Activated effector memory CD4-positive, alpha-beta T cell treated with Interleukin-2 at 50 U/mL for 16 hours (primary cell): Measurements from ENCODE around the gene CSNK1A1.
"Not testable (repeated sequence)": the region's sequence is repeated elsewhere in the genome, so short reads cannot be mapped to it uniquely, and the experiment has no call there.

ENCODE experiments used
- DNase-seq: peaks from one replicate; pipeline ENCODE4 v3.0.0-alpha.2; 2020

CSNK1A1 gene

DNA sequence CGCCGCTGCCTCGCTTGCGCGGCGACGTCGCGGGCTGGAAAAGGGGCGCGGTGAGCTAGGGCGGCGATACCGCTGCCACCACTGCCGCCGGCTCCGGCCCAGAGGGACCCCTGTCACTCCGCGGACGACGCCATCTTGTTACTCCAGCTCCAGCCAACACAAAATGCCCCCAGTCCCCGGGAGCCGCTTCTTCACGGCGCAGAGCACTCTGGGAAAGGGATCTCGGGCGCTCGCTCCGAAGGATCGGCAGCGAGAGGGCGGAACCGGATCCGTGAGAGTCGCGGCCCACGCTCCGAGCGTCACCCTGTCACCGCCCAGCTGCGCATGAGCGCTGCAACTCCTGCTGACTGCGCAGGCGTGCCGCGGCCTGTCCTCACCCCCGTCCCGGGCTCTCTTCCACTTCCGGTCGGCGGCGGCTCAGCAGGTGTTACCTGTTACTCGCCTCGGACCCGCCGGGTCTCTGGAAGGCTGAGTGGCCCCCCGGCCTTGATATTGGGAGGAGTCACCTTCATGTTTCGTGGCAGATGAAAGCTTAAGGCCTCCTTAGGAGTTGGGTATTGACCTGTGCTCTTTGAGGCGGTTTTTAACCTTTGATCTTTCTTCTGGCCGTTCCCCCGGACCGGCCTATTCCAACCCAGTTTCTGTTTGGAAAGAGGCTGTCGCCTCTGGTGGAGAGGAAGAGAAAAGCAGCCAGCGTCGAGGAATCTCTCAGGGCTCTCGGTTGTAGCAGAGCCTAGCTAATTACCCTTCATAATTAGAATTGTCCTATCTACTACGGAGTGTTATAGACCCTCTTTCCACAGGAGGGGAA lies at the start of gene CSNK1A1:
CSNK1A1 (minus strand) TSS at position 213 of the 811 bp plus-strand sequence. CDS start 475 bp downstream, outside the sequence.
- peak; percentile 99 for DNase-seq

- DNase-seq = no peak
These were observed 49.7 kb upstream of the CSNK1A1 start for GRCh38 chr5:149600932-149601331.

DNA sequence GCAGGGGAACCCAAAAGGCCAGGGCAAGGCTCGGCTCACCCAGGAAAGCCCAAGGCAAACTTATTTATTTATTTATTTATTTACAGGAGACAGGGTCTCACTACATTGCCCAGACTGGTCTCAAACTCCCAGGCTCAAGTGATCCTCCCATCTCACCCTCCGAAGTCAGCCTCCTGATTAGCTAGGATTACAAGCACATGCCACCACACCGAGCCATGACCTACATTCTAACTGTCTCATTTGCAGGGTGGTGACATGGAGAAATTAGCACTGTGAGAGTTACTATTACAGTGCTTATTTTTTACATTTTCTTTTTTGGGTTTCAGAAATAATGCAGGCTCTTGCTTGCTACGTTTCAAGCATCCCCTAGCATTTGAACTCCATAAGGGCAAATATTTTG lies 48.1 kb upstream of the CSNK1A1 start:
- no peak for DNase-seq

DNA sequence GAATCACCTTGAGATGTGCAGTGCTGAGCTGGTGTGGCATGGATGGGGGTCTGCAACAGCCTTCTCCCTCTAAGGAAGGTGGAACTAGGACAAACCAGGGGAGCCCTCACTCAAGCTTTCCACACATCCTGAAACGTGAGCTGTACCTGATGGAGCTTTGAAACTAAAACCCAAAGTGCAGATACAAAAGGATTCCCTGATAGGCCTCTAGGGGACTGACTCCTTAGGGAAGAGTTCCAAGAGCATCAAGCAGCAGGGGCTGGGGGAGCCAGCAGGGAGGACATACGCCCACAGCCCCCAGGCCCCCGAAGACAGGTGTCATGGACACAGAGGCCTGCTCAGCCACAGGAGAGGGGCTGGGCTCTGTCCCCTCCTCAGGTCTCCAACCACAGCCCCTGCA lies 47.7 kb upstream of the CSNK1A1 start:
- no peak for DNase-seq

DNA sequence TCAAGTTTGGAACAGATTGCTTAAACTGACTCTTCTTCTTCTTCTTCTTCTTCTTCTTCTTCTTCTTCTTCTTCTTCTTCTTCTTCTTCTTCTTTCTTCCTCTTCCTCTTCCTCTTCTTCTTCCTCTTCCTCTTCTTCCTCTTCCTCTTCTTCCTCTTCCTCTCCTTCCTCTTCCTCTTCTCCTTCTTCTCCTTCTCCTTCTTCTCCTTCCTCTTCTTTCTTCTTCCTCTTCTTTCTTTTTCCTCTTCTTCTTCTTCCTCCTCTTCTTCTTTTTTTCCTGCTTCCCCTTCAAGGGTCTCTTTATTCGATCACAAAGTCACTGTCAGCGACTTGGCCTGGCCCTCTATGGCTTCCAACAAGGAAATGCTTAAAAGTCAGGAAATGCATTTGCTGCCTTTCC lies 47.0 kb upstream of the CSNK1A1 start:
- not testable (repeated sequence) for DNase-seq

GRCh38 chr5:149597618-149598017 lies 46.4 kb upstream of the CSNK1A1 start:
- DNase-seq = no peak

DNA sequence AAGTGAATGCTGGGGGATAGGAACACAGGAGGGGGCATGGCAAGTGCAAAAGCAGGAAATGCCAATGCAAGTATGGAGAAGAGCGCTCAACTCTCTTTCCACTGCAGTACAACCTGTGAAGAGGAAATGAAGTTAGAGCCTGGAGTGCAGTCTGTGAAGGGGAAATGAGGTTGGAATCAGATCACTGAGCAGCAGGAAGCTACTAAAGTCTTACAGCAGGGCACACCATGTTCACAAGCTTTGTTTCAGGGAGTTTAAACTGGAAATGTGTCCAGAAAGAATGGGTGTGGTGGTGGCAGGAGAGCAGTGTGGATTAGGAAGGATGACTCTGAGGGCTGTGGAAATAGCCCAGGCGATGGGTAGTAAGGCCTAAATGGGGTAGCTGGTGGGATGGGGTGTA lies 45.5 kb upstream of the CSNK1A1 start:
- DNase-seq = no peak

- DNase-seq = not testable (repeated sequence)
These were observed 43.9 kb upstream of the CSNK1A1 start for GRCh38 chr5:149595105-149595504.

DNA sequence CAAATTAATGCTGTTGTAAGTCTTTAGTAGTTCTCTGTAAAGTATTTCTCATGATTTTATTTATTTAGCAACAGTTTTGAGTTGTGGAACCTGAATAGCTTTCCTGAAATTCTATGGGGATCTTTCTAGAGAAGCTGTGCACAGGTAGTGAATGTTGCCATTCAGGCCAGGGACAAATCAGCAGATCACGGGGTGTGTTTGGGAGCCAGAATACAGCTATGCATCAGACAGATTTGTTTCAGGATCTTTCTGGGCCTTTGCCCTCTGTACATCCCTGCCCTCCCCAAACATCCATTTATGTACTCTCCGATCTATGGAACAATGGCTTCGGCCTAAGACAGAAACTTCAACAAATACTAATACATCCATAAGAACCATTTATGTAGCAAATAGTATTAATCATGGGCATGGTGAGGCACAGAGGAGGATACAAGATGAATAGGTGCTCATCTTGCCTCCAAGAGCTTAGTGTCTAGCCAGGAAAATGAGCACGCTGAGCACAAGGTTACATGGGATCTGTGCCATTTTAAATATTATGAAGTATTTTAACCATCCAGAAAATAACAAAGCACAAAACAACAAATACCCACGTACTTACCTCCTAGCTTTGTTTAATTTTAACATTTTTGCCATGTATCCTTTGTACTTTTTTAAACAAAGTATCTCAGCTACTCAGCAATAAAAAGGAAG lies 43.1 kb upstream of the CSNK1A1 start:
- no peak for DNase-seq

- DNase-seq = no peak
These were observed 42.1 kb upstream of the CSNK1A1 start for GRCh38 chr5:149593370-149593769.

DNA sequence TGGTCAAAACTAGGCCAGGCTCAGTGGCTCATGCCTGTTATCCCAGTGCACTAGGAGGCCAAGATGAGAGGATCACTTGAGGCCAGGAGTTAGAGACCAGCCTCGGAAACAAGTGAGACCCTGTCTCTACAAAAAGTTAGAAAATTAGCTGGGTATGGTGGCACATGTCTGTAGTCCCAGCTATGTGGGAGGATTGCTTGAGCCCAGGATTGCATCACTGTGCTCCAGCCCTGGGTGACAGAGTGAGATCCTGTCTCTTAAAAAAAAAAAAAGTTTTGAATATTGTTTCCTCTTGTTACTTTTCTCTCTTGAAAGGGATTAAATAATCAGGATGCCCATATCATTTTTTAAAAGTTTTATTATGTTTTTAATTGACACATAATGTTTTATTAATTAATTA lies 37.7 kb upstream of the CSNK1A1 start:
- no peak for DNase-seq

GRCh38 chr5:149586708-149587318 lies 35.6 kb upstream of the CSNK1A1 start:
- no peak for DNase-seq

- DNase-seq = no peak
These were observed 34.7 kb upstream of the CSNK1A1 start for GRCh38 chr5:149585910-149586309.

DNA sequence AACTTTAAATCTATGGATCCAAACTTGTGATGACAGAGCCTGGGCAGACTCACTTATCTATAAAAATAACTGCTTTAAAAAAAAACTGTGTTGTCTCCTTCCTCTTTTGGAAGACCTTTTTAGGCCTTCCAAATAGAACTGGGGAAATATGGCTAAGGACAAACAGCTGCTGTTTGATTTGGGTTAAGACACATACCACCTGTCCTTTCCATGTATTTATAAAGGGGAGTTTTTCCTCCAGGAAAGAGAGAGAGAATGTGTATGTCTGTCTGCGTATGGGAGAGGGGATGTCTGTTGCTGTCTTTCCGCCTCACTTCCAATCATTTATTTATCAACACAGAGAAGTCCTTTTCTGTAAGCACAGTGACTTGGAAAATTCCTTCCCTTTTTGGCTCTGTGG lies 32.9 kb upstream of the CSNK1A1 start:
- DNase-seq = no peak

DNA sequence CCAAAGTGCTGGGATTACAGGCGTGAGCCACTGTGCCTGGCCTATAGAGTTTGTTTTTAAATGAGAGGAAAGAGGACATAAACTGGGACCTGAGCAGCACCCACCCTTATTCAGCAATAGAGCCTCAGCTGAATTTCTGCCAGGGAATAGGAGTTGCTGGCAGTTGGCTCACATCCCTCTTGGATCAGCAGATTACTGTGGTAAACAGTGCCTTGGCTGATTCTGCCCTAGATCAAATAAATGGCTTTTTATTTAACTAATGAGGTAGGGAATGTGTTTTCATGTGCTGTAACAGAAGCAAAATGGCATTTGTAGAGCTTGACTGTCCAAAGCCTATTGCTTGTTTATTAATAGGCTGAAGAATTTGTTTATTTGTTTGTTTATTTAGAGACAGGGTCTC lies 32.2 kb upstream of the CSNK1A1 start:
- no peak for DNase-seq

- no peak for DNase-seq
These were observed 30.9 kb upstream of the CSNK1A1 start for GRCh38 chr5:149581931-149582768.

- peak; percentile 10 for DNase-seq
These were observed 30.1 kb upstream of the CSNK1A1 start, which contains the start of gene ARHGEF37 for GRCh38 chr5:149581192-149581861. TSS of gene ARHGEF37 (plus strand) at chr5:149581498. CDS start at chr5:149597770, 16,272 bp downstream.

DNA sequence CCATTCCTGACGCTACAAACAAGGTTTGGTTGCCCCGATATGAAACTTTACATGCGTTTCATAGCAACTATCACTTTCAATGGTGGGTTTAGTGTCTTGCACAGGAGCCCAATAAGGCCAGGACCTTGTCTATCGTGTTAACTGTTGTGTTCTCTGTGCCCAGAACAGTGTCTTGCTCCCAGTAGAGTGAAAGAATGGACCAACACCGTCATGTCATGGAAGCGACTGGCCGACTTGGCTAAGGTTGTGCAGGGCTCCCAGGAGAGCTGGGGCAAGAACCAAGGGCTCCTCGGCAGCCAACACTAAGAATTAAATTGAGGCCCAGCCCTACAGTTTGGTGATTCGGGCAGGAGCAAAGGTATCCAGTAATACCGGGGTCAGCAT lies 29.6 kb upstream of the CSNK1A1 start:
- DNase-seq = no peak

- DNase-seq = no peak
These were observed 27.7 kb upstream of the CSNK1A1 start for GRCh38 chr5:149578896-149579295.

GRCh38 chr5:149576021-149576420 lies 24.8 kb upstream of the CSNK1A1 start:
- DNase-seq = no peak

DNA sequence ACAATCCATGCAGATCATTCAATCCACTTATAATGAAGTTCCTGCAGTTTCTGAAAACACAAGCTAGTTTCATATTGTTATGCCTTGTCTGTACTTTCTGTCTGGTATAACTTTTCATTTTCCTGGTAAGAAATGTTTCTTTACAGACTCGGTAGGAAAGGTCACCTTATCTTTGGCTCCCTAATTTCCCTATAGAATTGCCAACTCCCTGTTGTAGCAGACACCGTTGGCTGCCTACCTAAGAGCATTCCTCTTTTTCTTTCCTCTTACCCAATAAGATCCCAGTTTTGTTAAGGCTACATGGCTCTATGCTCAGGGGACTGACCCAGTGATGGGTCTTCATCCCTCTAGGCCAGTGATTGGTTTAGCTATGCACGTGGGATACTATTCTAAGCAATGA lies 23.9 kb upstream of the CSNK1A1 start:
- no peak for DNase-seq

DNA sequence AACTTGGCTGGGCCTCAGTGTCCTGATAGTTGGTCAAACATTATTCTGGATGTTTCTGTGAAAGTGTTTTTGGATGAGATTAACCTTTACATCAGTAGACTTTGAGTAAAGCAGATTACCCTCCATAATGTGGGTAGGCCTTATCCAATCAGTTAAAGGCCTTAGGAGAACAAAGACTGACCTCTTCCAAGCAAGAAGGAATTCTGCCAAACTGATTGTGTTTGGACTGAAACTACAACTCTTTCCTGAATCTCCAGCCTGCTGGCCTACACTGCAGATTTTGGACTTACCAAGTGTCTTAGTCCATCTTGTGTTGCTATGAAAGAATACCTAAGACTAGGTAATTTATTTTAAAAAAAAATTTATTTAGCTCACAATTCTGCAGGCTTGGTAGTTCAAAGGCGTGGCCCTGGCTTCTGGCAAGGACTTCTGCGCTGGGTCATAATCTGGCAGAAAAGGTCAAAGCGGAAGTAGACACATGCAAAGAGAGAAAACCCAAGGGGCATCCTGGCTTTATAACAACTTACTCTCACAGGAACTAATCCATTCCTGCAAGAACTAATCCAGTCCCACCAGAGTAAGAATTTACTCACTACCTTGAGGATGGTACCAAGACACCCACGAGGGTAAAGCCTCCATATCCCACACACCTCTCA lies 21.5 kb upstream of the CSNK1A1 start:
- no peak for DNase-seq
